Measurements from ENCODE around the gene DNAJB2. TPM values are rescaled to one million over a fixed set of nuclear protein-coding genes. Genes with fewer than 3 reads are reported as not detected.
A peak's percentile ranks its signal among the peaks of the same experiment; 100 is the strongest.

Gene DNAJB2
- total RNA-seq, 2 experiments from 2014 or later, result 48.2 to 49.0 TPM

DNA sequence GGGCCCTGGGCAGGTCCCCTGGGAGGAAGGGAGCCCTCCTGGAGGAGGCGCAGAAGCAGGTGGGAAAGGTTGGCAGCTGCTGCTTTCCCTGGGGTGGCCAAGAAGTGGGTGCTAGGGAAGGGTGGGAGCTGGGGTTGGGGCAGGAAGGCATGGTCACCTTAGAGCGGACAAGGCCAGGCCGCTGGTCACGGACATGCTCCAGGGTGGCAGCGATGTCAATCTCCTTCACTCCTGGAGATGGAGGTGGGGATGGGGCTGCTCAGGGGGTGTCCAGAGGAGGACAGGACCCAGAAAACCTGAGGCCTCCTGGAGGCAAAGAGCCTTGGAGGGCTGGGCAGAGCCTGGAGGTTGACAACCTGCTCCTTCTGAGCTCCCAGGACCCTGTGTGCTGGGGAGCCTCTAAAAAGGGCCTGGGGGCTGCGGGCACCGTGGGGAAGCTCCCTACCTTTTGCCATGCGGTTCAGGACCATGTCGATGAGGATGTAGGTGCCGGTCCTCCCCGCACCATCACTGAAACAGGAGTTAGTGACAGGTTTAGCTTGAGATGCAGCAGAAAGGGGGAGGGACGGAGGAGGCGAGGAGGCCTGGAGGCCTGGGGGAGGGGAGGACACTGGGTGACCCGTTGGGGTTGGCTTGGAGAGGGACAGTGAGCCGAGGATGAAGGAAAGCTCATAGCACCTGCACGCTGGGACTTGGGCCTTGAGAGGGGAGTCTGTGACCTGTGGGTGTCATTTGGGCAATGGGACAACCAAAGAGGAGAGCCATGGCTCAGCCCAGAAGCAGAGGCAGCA lies 11.4 kb downstream of the DNAJB2 start:
- ATAC-seq (no peak), DNase-seq (no peak)
- H3K27ac Mint-ChIP-seq, result no peak overlapping the region
- peaks cover 11% of the 10 kb centered on the region for H3K4me1 Mint-ChIP-seq
- CTCF ChIA-PET, result interaction anchor here (1.5 to 8.5 kb wide), 4 partner anchors 9 to 134 kb away, joined by 3 to 260 read pairs (median 78); partner anchors contain the start of genes DNAJB2 and NHEJ1
- peaks cover 3% of the 10 kb centered on the region for H3K27me3 Mint-ChIP-seq
- no peak overlapping the region for H3K4me3 Mint-ChIP-seq
- no peaks in the 10 kb centered on the region for H3K9me3 Mint-ChIP-seq (ENCODE audit: low read depth)
- no peaks in the 10 kb centered on the region for H3K36me3 Mint-ChIP-seq

DNA sequence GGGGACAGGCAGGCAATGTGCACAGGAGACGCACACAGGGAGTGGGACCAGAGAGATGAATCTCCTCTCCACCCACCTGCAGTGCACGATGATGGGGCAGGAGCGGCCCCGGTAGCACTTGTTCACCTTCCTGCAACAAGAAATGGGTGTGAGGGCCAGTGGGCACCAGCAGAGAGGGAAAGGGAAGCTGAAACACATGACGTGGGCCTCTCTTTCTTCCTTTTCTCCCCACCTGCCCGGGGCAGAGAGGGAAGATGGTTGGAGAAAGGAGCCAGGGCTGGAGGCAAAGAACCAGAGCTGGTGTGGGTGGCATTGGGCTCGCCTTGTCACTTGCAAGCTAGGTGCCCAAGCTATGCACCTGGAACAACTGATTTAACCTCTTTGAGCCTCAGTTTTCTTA lies 12.2 kb downstream of the DNAJB2 start:
- DNase-seq (no peak), ATAC-seq (no peak)
- Mint-ChIP-seq H3K4me1 (peaks cover 12% of the 10 kb centered on the region), H3K27ac (no peak overlapping the region), H3K9me3 (ENCODE audit: low read depth) (no peaks in the 10 kb centered on the region), H3K27me3 (peaks cover 8% of the 10 kb centered on the region), H3K4me3 (no peak overlapping the region), H3K36me3 (no peaks in the 10 kb centered on the region)
- CTCF ChIA-PET, result interaction anchor here (1.2 to 8.5 kb wide), 7 partner anchors 9 to 135 kb away, joined by 3 to 260 read pairs (median 4); partner anchors contain the start of genes ABCB6, DNAJB2 and NHEJ1

DNA sequence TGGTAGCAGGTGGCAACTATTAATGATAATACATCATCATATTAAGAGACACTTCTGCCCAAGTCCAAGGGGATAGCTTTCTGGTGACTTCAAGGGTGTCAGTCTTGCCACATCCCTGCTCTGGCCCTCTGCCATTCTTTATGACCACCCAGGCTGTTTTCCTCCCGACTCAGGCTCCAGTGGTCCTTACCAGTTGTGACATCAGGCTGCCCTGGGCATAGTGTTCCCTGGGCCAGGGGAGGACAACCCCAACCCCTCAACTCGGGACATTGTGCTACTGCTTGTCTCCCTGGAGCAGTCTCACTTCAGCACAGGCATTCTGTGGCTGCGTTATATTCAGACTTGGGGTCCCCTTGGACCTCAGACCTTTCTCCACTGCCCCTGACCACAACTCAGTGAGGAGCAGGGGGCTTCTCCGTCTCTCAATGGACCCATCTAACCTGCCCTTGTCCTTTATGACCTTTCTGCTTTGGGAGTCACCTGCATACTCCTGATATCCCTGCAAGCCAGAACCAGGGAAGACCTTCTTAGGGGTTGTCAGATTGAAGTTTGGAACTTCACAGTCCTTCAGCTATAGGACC lies 12.8 kb downstream of the DNAJB2 start:
- H3K9me3 Mint-ChIP-seq (ENCODE audit: low read depth), result no peaks in the 10 kb centered on the region
- peaks cover 12% of the 10 kb centered on the region for H3K4me1 Mint-ChIP-seq
- no peaks in the 10 kb centered on the region for H3K36me3 Mint-ChIP-seq

DNA sequence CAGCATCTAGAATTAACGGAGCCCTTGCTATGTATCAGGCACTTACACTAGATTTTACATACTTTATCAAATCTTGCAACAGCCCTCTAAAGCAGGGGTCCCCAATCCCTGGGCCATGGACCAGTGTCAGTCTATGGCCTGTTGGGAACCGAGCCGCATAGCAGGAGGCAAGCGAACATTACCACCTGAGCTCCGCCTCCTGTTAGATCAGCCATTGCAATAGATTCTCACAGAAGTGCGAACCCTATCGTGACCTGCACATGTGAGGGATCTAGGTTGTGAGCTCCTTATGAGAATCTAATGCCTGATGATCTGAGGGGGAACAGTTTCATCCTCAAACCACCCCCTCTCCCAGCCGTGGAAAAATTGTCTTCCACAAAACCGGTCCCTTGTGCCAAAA lies 13.4 kb downstream of the DNAJB2 start:
- Mint-ChIP-seq H3K4me3 (no peak overlapping the region), H3K4me1 (peaks cover 12% of the 10 kb centered on the region), H3K27ac (no peak overlapping the region), H3K9me3 (ENCODE audit: low read depth) (no peaks in the 10 kb centered on the region), H3K36me3 (no peaks in the 10 kb centered on the region), H3K27me3 (peaks cover 8% of the 10 kb centered on the region)
- ATAC-seq (no peak), DNase-seq (no peak)
- CTCF ChIA-PET, result interaction anchor here (1.1 to 8.5 kb wide), 11 partner anchors 7 to 173 kb away, joined by 3 to 260 read pairs (median 4); partner anchors contain the start of genes ABCB6, CNPPD1, DNAJB2 and NHEJ1

More for the DNA sequence above, 12.8 kb downstream of the DNAJB2 start:
- ATAC-seq (no peak), DNase-seq (no peak)
- CTCF ChIA-PET, result interaction anchor here (1.1 to 8.5 kb wide), 9 partner anchors 8 to 173 kb away, joined by 3 to 260 read pairs (median 4); partner anchors contain the start of genes ABCB6, DNAJB2 and NHEJ1
- Mint-ChIP-seq H3K4me3 (no peak overlapping the region), H3K27me3 (peaks cover 8% of the 10 kb centered on the region), H3K27ac (no peak overlapping the region)

- Mint-ChIP-seq H3K4me3 (peak overlapping the region; percentile 70), H3K4me1 (peaks cover 10% of the 10 kb centered on the region), H3K36me3 (no peaks in the 10 kb centered on the region), H3K9me3 (ENCODE audit: low read depth) (no peaks in the 10 kb centered on the region), H3K27ac (no peak overlapping the region), H3K27me3 (peaks cover 11% of the 10 kb centered on the region)
- no peak for DNase-seq
- ATAC-seq, result no peak
- CTCF ChIA-PET, result interaction anchor here (0.7 to 8.5 kb wide), 15 partner anchors 14 to 406 kb away, joined by 3 to 260 read pairs (median 4); partner anchors contain the start of genes ANKZF1, ATG9A, CNPPD1 and DNAJB2
Observed at GRCh38 chr2:219293736-219294231, 14.6 kb downstream of the DNAJB2 start.

- Mint-ChIP-seq H3K36me3 (no peaks in the 10 kb centered on the region), H3K4me3 (peak overlapping the region; percentile 70), H3K27me3 (peaks cover 17% of the 10 kb centered on the region), H3K27ac (peak overlapping the region; percentile 63), H3K4me1 (peaks cover 15% of the 10 kb centered on the region), H3K9me3 (ENCODE audit: low read depth) (no peaks in the 10 kb centered on the region)
- DNase-seq (peak; percentile 91), ATAC-seq (peak; percentile 87)
- CTCF ChIA-PET, result interaction anchor here (0.6 to 8.5 kb wide), 76 partner anchors 8 to 1226 kb away, joined by 3 to 260 read pairs (median 5); partner anchors contain the start of genes ABCB6, ANKZF1, ATG9A and CFAP65
Observed at GRCh38 chr2:219294356-219295351, 15.5 kb downstream of the DNAJB2 start.

DNA sequence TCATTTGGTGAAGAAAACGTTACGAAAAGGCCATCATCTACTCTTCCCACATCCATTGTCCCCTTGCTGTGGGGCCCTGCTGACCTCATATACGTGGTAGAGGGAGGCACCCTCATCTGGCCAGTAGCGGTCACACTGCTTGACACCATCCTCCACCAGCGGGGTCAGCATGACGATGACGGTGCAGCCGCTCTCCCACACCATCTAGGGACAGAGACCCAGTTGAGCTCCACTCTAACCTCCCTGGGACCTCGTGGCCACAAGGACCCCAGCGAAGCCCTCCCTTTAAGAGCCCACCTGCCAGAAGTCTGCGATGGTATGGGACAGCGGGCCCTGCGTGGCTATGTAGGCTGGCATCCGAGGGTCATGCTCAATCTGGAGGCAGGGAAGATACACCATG lies 17.0 kb downstream of the DNAJB2 start:
- CTCF ChIA-PET, result interaction anchor here (1.5 to 8.5 kb wide), 22 partner anchors 12 to 241 kb away, joined by 4 to 260 read pairs (median 14); partner anchors contain the start of genes ABCB6, CNPPD1, DNAJB2 and GLB1L
- H3K4me1 Mint-ChIP-seq, result peaks cover 15% of the 10 kb centered on the region
- H3K36me3 Mint-ChIP-seq, result no peaks in the 10 kb centered on the region
- H3K4me3 Mint-ChIP-seq, result no peak overlapping the region
- H3K27ac Mint-ChIP-seq, result no peak overlapping the region
- ATAC-seq, result no peak
- peaks cover 31% of the 10 kb centered on the region for H3K27me3 Mint-ChIP-seq
- H3K9me3 Mint-ChIP-seq (ENCODE audit: low read depth), result no peaks in the 10 kb centered on the region
- peak; percentile 39 for DNase-seq

DNA sequence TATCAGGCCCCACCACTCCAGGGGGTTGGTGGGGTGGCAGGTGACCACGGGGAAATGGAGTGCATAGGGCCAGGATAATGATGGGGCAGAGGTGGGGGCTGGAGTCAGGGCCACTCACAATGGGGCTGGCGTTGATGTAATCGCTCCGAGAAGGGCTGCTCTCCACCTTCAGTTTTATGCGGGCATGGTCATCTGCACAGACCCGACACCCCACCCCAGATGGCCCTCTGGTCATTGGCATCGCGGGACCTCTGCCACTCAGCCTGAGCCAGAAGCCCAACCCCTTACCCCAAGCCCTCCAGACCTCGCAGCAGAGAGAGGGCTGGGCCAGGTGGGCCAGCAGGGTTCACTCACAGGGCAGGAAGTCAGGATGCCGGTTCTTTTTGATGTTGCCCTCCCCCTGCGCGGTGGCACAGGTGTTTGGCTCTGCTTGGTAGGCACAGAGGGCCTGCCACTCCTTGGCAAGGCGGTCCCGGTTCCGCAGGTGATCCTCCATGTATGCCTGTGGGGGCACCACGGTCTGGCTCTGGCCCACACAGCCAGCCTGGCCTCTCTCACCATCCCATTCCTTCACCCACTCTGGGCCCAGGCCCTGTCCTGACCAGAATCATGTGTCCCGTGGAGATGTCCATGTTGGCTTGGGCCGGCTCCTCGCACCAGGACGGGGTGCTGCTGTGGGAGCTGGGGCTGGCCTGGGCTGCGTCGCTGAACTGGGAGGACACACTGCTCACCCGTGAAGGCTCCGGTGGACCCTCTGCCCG lies 17.6 kb downstream of the DNAJB2 start:
- DNase-seq (peak; percentile 39), ATAC-seq (no peak)
- no peak overlapping the region for H3K27ac Mint-ChIP-seq
- H3K27me3 Mint-ChIP-seq, result peaks cover 35% of the 10 kb centered on the region
- no peaks in the 10 kb centered on the region for H3K9me3 Mint-ChIP-seq (ENCODE audit: low read depth)
- CTCF ChIA-PET, result interaction anchor here (1.3 to 8.5 kb wide), 7 partner anchors 17 to 140 kb away, joined by 4 to 260 read pairs (median 31); partner anchors contain the start of genes CNPPD1, DNAJB2, NHEJ1 and ZFAND2B
- H3K4me1 Mint-ChIP-seq, result peaks cover 15% of the 10 kb centered on the region
- H3K36me3 Mint-ChIP-seq, result no peaks in the 10 kb centered on the region
- H3K4me3 Mint-ChIP-seq, result no peak overlapping the region

GRCh38 chr2:219297766-219298456 lies 18.7 kb downstream of the DNAJB2 start:
- H3K4me3 Mint-ChIP-seq, result no peak overlapping the region
- peaks cover 15% of the 10 kb centered on the region for H3K4me1 Mint-ChIP-seq
- H3K27me3 Mint-ChIP-seq, result peaks cover 41% of the 10 kb centered on the region
- no peaks in the 10 kb centered on the region for H3K9me3 Mint-ChIP-seq (ENCODE audit: low read depth)
- ATAC-seq, result no peak
- H3K27ac Mint-ChIP-seq, result no peak overlapping the region
- no peaks in the 10 kb centered on the region for H3K36me3 Mint-ChIP-seq
- DNase-seq, result peak; percentile 38
- CTCF ChIA-PET, result interaction anchor here (0.6 to 4.4 kb wide), 13 partner anchors 19 to 590 kb away, joined by 3 to 32 read pairs (median 4); partner anchors contain the start of genes CNPPD1, DNAJB2 and NHEJ1

- CTCF ChIA-PET, result interaction anchor here (0.6 to 4.4 kb wide), 22 partner anchors 7 to 269 kb away, joined by 3 to 32 read pairs (median 4); partner anchors contain the start of genes CNPPD1, DNAJB2, NHEJ1 and PTPRN
- Mint-ChIP-seq H3K27ac (no peak overlapping the region), H3K4me3 (no peak overlapping the region)
Observed at GRCh38 chr2:219298759-219299371, 19.7 kb downstream of the DNAJB2 start.

DNA sequence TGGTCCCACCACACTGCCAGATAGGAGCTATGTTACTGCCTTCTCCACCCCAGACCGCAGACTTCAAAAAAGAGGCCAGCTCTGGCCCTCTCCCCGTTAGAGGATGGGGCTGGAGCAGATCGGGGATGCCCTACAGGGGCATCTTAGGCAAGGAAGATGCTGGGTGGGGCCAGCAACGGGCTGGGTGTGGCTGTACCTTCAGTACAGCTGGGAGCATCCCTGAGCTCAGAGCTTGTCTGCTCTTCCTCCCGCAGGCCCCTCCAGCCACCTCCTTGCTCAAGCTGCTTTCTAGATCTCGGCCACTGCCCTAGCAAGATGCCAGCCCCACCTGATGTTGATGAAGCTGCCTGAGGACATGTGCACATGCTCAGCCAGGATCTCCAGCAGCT lies 20.2 kb downstream of the DNAJB2 start:
- ATAC-seq (no peak), DNase-seq (no peak)
- Mint-ChIP-seq H3K4me1 (peaks cover 12% of the 10 kb centered on the region), H3K9me3 (ENCODE audit: low read depth) (no peaks in the 10 kb centered on the region), H3K27me3 (peaks cover 49% of the 10 kb centered on the region), H3K36me3 (no peaks in the 10 kb centered on the region), H3K27ac (no peak overlapping the region), H3K4me3 (no peak overlapping the region)
- CTCF ChIA-PET, result interaction anchor here (0.6 to 4.4 kb wide), 22 partner anchors 8 to 270 kb away, joined by 3 to 32 read pairs (median 4); partner anchors contain the start of genes CNPPD1, NHEJ1 and PTPRN

More at GRCh38 chr2:219298759-219299371, 19.7 kb downstream of the DNAJB2 start:
- H3K27me3 Mint-ChIP-seq, result peaks cover 47% of the 10 kb centered on the region
- DNase-seq (peak; percentile 91), ATAC-seq (peak; percentile 61)
- H3K36me3 Mint-ChIP-seq, result no peaks in the 10 kb centered on the region
- no peaks in the 10 kb centered on the region for H3K9me3 Mint-ChIP-seq (ENCODE audit: low read depth)
- peaks cover 15% of the 10 kb centered on the region for H3K4me1 Mint-ChIP-seq

All from activated CD8-positive, alpha-beta memory T cell treated with anti-CD3 and anti-CD28 coated beads, Interleukin-2, amount 10 ng/mL, durations not matched to agents 7 days and 5 days (primary cell).